PC-3 (cell line): ENCODE measurements around the gene ERAL1. TPM values are rescaled to one million over a fixed set of nuclear protein-coding genes. Genes with fewer than 3 reads are reported as not detected.

Experiments used
- ATAC-seq: fragments of 200-7000 bp; cut with Tn5 transposase; 2 replicates; pipeline ENCODE4 v1.9.1; 2020; ENCODE audit warnings: mild to moderate bottlenecking, moderate library complexity
- BruUV-seq: library from RNA; stranded (reverse); fragments of 400-500 nt; replicated peaks from 2 replicates; lab custom pipeline; 2021; lab: Mats Ljungman, UMichigan
- CTCF ChIA-PET: fragments of 300-600 bp; sonication (Branson Sonifier 250); formaldehyde crosslinking; loops from one replicate; lab custom pipeline; 2022; ENCODE audit warnings: antibody characterized with exemption; lab: Charles Lee
- POLR2A ChIA-PET: fragments of 300-600 bp; sonication (Branson Sonifier 250); formaldehyde crosslinking; loops from one replicate; lab custom pipeline; 2022; ENCODE audit warnings: antibody characterized with exemption; ENCODE audit not compliant: unreplicated experiment; lab: Charles Lee
- DNase-seq: peaks from one replicate; pipeline ENCODE4 v3.0.0-alpha.2; 2015
- H2AFZ ChIP-seq: fragments of 300-600 bp; sonication (generic); 2 replicates; pipeline ENCODE4 v1.6.0; 2016; ENCODE audit warnings: antibody characterized with exemption, low read length
- H3F3A ChIP-seq: fragments of 300-600 bp; sonication (generic); one replicate; pipeline ENCODE4 v1.6.0; 2017; ENCODE audit warnings: antibody characterized with exemption, low read length, control low read depth, mild to moderate bottlenecking; ENCODE audit not compliant: unreplicated experiment
- H3K27ac ChIP-seq: fragments of 300-600 bp; sonication (generic); 2 replicates; pipeline ENCODE4 v1.5.1; 2016; ENCODE audit warnings: mild to moderate bottlenecking, low read length
- H3K27me3 ChIP-seq: fragments of 300-600 bp; sonication (generic); 2 replicates; pipeline ENCODE4 v1.6.1; 2016; ENCODE audit warnings: low read length, mixed read lengths
- H3K36me3 ChIP-seq: fragments of 300-600 bp; sonication (generic); 2 replicates; pipeline ENCODE4 v1.6.1; 2016; ENCODE audit warnings: low read depth, mixed run types, low read length, mixed read lengths
- H3K4me1 ChIP-seq: fragments of 300-600 bp; sonication (generic); 2 replicates; pipeline ENCODE4 v1.5.1; 2016; ENCODE audit warnings: low read length; ENCODE audit not compliant: insufficient read depth
- H3K4me2 ChIP-seq: fragments of 300-600 bp; sonication (generic); 2 replicates; pipeline ENCODE4 v1.6.0; 2016; ENCODE audit warnings: low read length
- H3K4me3 ChIP-seq: fragments of 300-600 bp; sonication (generic); 2 replicates; pipeline ENCODE4 v1.5.1; 2016; ENCODE audit warnings: mild to moderate bottlenecking, low read length, mixed read lengths
- H3K79me2 ChIP-seq: fragments of 300-600 bp; sonication (generic); 2 replicates; pipeline ENCODE4 v1.6.1; 2017; ENCODE audit warnings: low read length, mixed read lengths
- H3K9ac ChIP-seq: fragments of 300-600 bp; sonication (generic); 2 replicates; pipeline ENCODE4 v1.6.0; 2016; ENCODE audit warnings: mild to moderate bottlenecking, low read length
- H3K9me2 ChIP-seq: fragments of 300-600 bp; sonication (generic); replicated peaks from 2 replicates; pipeline ENCODE4 v1.6.1; 2016; ENCODE audit warnings: mixed run types, low read length, mixed read lengths
- H3K9me3 ChIP-seq: fragments of 300-600 bp; sonication (generic); 2 replicates; pipeline ENCODE4 v1.6.1; 2016; ENCODE audit warnings: low read length, mixed read lengths
- H4K20me1 ChIP-seq: fragments of 300-600 bp; sonication (generic); 2 replicates; pipeline ENCODE4 v1.6.1; 2016; ENCODE audit warnings: low read length, mixed read lengths
- CTCF ChIP-seq: fragments of 300-600 bp; sonication (generic); conservative IDR thresholded peaks from 2 replicates; pipeline ENCODE4 v1.5.1; 2017; ENCODE audit warnings: antibody characterized with exemption, low read depth, mild to moderate bottlenecking, low read length
- EZH2 ChIP-seq: fragments of 300-600 bp; sonication (generic); IDR thresholded peaks from one replicate; pipeline ENCODE4 v1.6.1; 2017; ENCODE audit warnings: antibody characterized with exemption, mild to moderate bottlenecking, low read length; ENCODE audit not compliant: unreplicated experiment
- EZH2phosphoT487 ChIP-seq: fragments of 300-600 bp; sonication (generic); IDR thresholded peaks from 2 replicates; pipeline ENCODE4 v1.6.1; 2018; ENCODE audit warnings: mild to moderate bottlenecking, antibody characterized with exemption, low read length, borderline replicate concordance
- intact Hi-C: fragments of 100-400 bp; cut with micrococcal nuclease; formaldehyde crosslinking; loops from 2 replicates; pipeline ENCODE4 v1.9.0; 2023
- total RNA-seq: library from RNA; depleted of rRNA; stranded (reverse); fragments of >200 nt; gene quantifications from 2 replicates; pipeline ENCODE4 v1.2.3, GENCODE V29; 2014

Gene ERAL1
- total RNA-seq, 1 experiment from 2014 or later = 30.5 TPM

DNA sequence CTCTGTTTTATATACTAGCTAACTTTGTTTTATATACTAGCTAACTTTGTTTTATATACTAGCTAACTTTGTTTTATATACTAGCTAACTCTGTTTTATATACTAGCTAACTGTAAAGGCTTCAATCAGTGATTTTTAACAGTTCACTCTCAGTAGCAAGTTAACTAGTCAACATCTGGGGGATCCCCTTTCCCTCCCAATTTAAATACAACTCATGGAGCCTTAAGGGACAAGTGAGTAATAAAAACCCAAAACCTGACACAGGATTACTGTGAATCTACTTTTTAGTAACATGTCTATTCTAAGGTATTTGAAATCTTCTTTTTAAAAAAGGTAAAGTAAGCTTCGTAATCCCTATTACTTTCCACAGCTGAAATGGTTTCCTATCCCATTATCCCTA lies 44.4 kb upstream of the ERAL1 start:
- Histone ChIP-seq H3F3A (peaks cover 9% of the 10 kb centered on the region), H3K4me1 (peaks cover 43% of the 10 kb centered on the region)

GRCh38 chr17:28811651-28812090 lies 43.1 kb upstream of the ERAL1 start:
- Histone ChIP-seq H4K20me1 (no peaks in the 10 kb centered on the region), H3K9ac (peak overlapping the region; percentile 88), H3K79me2 (peaks cover 63% of the 10 kb centered on the region), H2AFZ (peak overlapping the region; percentile 70), H3K4me2 (peak overlapping the region; percentile 89), H3K36me3 (no peaks in the 10 kb centered on the region), H3K4me1 (peaks cover 43% of the 10 kb centered on the region), H3F3A (peaks cover 9% of the 10 kb centered on the region), H3K9me2 (no peaks in the 10 kb centered on the region), H3K9me3 (no peaks in the 10 kb centered on the region), H3K27me3 (no peaks in the 10 kb centered on the region), H3K27ac (peak overlapping the region; percentile 35; the same call in 1 of the 2 replicates), H3K4me3 (peak overlapping the region; percentile 79)
- POLR2A ChIA-PET = interaction anchor here (0.6 kb wide), 1 partner anchor 92 kb away, joined by 4 read pairs; no protein-coding TSS in a partner anchor
- intact Hi-C loops = no loop called here
- peak; percentile 7 for DNase-seq
- TSS peak; percentile 41 for BruUV-seq
- TF ChIP-seq EZH2phosphoT487 (no peak), EZH2 (no peak), CTCF (no peak)
- CTCF ChIA-PET = no interaction called here
- no peak for ATAC-seq

More for the DNA sequence above, 44.4 kb upstream of the ERAL1 start:
- Histone ChIP-seq H3K4me3 (no peak overlapping the region; the same call in 1 of the 2 replicates), H3K9ac (no peak overlapping the region), H3K9me3 (no peaks in the 10 kb centered on the region), H3K9me2 (no peaks in the 10 kb centered on the region), H3K79me2 (peaks cover 63% of the 10 kb centered on the region), H3K4me2 (peak overlapping the region; percentile 89; the same call in 1 of the 2 replicates), H3K36me3 (no peaks in the 10 kb centered on the region), H3K27ac (no peak overlapping the region), H4K20me1 (no peaks in the 10 kb centered on the region), H3K27me3 (no peaks in the 10 kb centered on the region), H2AFZ (no peak overlapping the region)
- no peak for TF ChIP-seq CTCF
- TF ChIP-seq EZH2phosphoT487 = no peak
- TF ChIP-seq EZH2 = no peak
- DNase-seq (no peak), ATAC-seq (no peak)
- no TSS peak for BruUV-seq
- CTCF ChIA-PET = no interaction called here
- intact Hi-C loops = no loop called here
- POLR2A ChIA-PET = no interaction called here

DNA sequence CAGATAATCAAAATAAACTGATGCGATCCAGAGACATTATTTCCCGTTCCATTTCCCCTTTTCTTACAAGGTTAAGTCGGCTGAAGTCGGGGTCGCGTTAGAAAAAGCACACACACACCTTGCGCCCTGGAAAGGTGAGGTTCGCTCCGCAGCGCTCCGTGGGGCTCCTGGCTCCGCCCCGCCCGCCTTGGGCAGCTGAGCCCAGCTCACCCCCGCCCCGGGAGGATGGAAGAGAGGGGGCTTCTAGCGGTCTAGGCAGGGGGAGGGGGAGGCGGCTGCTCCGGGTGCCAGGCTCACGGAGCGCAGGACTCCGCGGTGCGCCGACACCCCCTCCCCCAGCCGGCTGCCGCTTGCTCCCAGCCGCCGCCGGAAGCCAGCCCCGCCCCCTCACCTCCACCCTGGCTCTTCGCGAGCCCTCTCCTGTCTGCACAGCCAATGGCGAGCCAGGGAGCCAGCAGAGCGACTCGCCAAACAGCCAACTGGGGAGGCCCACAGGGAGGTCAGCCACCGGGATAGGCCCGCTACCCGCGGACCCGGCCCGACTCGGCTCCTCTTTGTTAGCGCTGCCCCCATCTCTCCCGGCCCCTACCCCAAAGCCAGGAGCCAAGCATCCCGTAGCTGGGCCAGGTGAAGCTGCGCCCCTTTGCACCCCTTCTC lies 42.6 kb upstream of the ERAL1 start:
- Histone ChIP-seq H3F3A (peaks cover 9% of the 10 kb centered on the region), H3K4me3 (peak overlapping the region; percentile 79), H3K36me3 (no peaks in the 10 kb centered on the region), H3K4me1 (peaks cover 40% of the 10 kb centered on the region), H3K9me2 (no peaks in the 10 kb centered on the region), H3K27ac (peak overlapping the region; percentile 86), H3K27me3 (no peaks in the 10 kb centered on the region), H4K20me1 (no peaks in the 10 kb centered on the region), H3K4me2 (peak overlapping the region; percentile 89), H2AFZ (peak overlapping the region; percentile 91), H3K79me2 (peaks cover 63% of the 10 kb centered on the region), H3K9me3 (no peaks in the 10 kb centered on the region), H3K9ac (peak overlapping the region; percentile 88)
- POLR2A ChIA-PET = interaction anchor here (0.7 kb wide), 1 partner anchor 25 kb away, joined by 8 read pairs; no protein-coding TSS in a partner anchor
- CTCF ChIA-PET = no interaction called here
- TF ChIP-seq EZH2phosphoT487 = no peak
- no peak for TF ChIP-seq EZH2
- TF ChIP-seq CTCF = no peak
- DNase-seq (peak; percentile 92), ATAC-seq (peak; percentile 94)
- BruUV-seq = no TSS peak
- intact Hi-C loops = no loop called here
